ENCODE data around the gene MASTL. TPM values are rescaled to one million over a fixed set of nuclear protein-coding genes. Genes with fewer than 3 reads are reported as not detected.

The MASTL gene
- total RNA-seq, 1 experiment from 2014 or later: 25.5 TPM

- TF ChIP-seq NFE2L1 (CRISPR knock-in tag; IDR thresholded peaks at IDR 0.05) (no peak), PREB (CRISPR knock-in tag; IDR thresholded peaks at IDR 0.05; ENCODE audit: borderline replicate concordance) (no peak), PRDM15 (CRISPR knock-in tag; IDR thresholded peaks at IDR 0.05) (no peak), SP1 (CRISPR knock-in tag; conservative IDR thresholded peaks at IDR 0.05) (no peak), NR2C2 (CRISPR knock-in tag; IDR thresholded peaks at IDR 0.05) (no peak), ATF1 (CRISPR knock-in tag; IDR thresholded peaks at IDR 0.05) (no peak), ZMAT4 (CRISPR knock-in tag; IDR thresholded peaks at IDR 0.05) (no peak)
- TF ChIP-seq, protein P1, sequence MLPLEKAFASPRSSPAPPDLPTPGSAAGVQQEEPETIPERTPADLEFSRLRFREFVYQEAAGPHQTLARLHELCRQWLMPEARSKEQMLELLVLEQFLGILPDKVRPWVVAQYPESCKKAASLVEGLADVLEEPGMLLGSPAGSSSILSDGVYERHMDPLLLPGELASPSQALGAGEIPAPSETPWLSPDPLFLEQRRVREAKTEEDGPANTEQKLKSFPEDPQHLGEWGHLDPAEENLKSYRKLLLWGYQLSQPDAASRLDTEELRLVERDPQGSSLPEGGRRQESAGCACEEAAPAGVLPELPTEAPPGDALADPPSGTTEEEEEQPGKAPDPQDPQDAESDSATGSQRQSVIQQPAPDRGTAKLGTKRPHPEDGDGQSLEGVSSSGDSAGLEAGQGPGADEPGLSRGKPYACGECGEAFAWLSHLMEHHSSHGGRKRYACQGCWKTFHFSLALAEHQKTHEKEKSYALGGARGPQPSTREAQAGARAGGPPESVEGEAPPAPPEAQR (CRISPR knock-in tag; IDR thresholded peaks at IDR 0.05): no peak
- TF ChIP-seq, protein P2, sequence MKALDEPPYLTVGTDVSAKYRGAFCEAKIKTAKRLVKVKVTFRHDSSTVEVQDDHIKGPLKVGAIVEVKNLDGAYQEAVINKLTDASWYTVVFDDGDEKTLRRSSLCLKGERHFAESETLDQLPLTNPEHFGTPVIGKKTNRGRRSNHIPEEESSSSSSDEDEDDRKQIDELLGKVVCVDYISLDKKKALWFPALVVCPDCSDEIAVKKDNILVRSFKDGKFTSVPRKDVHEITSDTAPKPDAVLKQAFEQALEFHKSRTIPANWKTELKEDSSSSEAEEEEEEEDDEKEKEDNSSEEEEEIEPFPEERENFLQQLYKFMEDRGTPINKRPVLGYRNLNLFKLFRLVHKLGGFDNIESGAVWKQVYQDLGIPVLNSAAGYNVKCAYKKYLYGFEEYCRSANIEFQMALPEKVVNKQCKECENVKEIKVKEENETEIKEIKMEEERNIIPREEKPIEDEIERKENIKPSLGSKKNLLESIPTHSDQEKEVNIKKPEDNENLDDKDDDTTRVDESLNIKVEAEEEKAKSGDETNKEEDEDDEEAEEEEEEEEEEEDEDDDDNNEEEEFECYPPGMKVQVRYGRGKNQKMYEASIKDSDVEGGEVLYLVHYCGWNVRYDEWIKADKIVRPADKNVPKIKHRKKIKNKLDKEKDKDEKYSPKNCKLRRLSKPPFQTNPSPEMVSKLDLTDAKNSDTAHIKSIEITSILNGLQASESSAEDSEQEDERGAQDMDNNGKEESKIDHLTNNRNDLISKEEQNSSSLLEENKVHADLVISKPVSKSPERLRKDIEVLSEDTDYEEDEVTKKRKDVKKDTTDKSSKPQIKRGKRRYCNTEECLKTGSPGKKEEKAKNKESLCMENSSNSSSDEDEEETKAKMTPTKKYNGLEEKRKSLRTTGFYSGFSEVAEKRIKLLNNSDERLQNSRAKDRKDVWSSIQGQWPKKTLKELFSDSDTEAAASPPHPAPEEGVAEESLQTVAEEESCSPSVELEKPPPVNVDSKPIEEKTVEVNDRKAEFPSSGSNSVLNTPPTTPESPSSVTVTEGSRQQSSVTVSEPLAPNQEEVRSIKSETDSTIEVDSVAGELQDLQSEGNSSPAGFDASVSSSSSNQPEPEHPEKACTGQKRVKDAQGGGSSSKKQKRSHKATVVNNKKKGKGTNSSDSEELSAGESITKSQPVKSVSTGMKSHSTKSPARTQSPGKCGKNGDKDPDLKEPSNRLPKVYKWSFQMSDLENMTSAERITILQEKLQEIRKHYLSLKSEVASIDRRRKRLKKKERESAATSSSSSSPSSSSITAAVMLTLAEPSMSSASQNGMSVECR (CRISPR knock-in tag; IDR thresholded peaks at IDR 0.05; ENCODE audit: borderline replicate concordance): no peak
Observed at GRCh38 chr10:27188897-27189296, 33.7 kb downstream of the MASTL start (continued).

GRCh38 chr10:27190508-27190907 lies 35.4 kb downstream of the MASTL start:
- POLR2A ChIA-PET: no interaction called here
- Mint-ChIP-seq H3K9me3 (no peaks in the 10 kb centered on the region), H3K4me1 (no peaks in the 10 kb centered on the region), H3K36me3 (peaks cover 16% of the 10 kb centered on the region), H3K4me3 (no peak overlapping the region), H3K27me3 (ENCODE audit: low read depth) (no peaks in the 10 kb centered on the region), H3K27ac (no peak overlapping the region)
- CTCF ChIA-PET: no interaction called here
- TF ChIP-seq HMGA2 (CRISPR knock-in tag; IDR thresholded peaks at IDR 0.05): no peak
- no peak for TF ChIP-seq PREB (CRISPR knock-in tag; IDR thresholded peaks at IDR 0.05; ENCODE audit: borderline replicate concordance)
- TF ChIP-seq E2F5 (CRISPR knock-in tag; IDR thresholded peaks at IDR 0.05): no peak
- no peak for TF ChIP-seq TP53 (CRISPR knock-in tag; IDR thresholded peaks at IDR 0.05)
- TF ChIP-seq NFYB (CRISPR knock-in tag; conservative IDR thresholded peaks at IDR 0.05; ENCODE audit: low read depth): no peak
- TF ChIP-seq ATF2 (CRISPR knock-in tag; IDR thresholded peaks at IDR 0.05; ENCODE audit: borderline replicate concordance, low read depth): no peak
- TF ChIP-seq ZNF671 (CRISPR knock-in tag; IDR thresholded peaks at IDR 0.05): no peak
- TF ChIP-seq MXD4 (CRISPR knock-in tag; IDR thresholded peaks at IDR 0.05; ENCODE audit: borderline replicate concordance): no peak
- DNase-seq (ENCODE audit: low spot score) (no peak), ATAC-seq (no peak)
